BLaER1 (cell line): ENCODE data around the gene ACP7.
"Not testable (repeated sequence)": the region's sequence is repeated elsewhere in the genome, so short reads cannot be mapped to it uniquely, and the experiment has no call there.

Source experiments
- H3K27ac ChIP-seq: shearing (Covaris generic); formaldehyde crosslinking; 2 replicates; pipeline ENCODE4 v1.8.1; 2022
- H3K27me3 ChIP-seq: shearing (Covaris generic); formaldehyde crosslinking; 2 replicates; pipeline ENCODE4 v1.8.1; 2022
- H3K36me3 ChIP-seq: shearing (Covaris generic); formaldehyde crosslinking; 2 replicates; pipeline ENCODE4 v1.8.1; 2022
- H3K4me1 ChIP-seq: shearing (Covaris generic); formaldehyde crosslinking; 2 replicates; pipeline ENCODE4 v1.8.1; 2022
- H3K4me2 ChIP-seq: shearing (Covaris generic); formaldehyde crosslinking; 2 replicates; pipeline ENCODE4 v1.8.1; 2022
- H3K4me3 ChIP-seq: shearing (Covaris generic); formaldehyde crosslinking; 2 replicates; pipeline ENCODE4 v1.8.1; 2022
- H3K9ac ChIP-seq: shearing (Covaris generic); formaldehyde crosslinking; 2 replicates; pipeline ENCODE4 v1.8.1; 2022
- H3K9me3 ChIP-seq: shearing (Covaris generic); formaldehyde crosslinking; 2 replicates; pipeline ENCODE4 v1.8.1; 2022
- H4K20me1 ChIP-seq: shearing (Covaris generic); formaldehyde crosslinking; 2 replicates; pipeline ENCODE4 v1.8.1; 2022
- Cebpa-rat ChIP-seq: shearing (Covaris generic); IDR thresholded peaks from 2 replicates; pipeline ENCODE4 v1.8.1; 2022

ACP7 gene

GRCh38 chr19:39115105-39115847 lies 31.1 kb downstream of the ACP7 start:
- H3K4me3 ChIP-seq = no peak overlapping the region
- no peaks in the 10 kb centered on the region for H3K9me3 ChIP-seq
- no peaks in the 10 kb centered on the region for H3K27me3 ChIP-seq
- H3K4me2 ChIP-seq = no peak overlapping the region
- no peaks in the 10 kb centered on the region for H4K20me1 ChIP-seq
- no peaks in the 10 kb centered on the region for H3K36me3 ChIP-seq
- H3K27ac ChIP-seq = no peak overlapping the region
- no peak overlapping the region for H3K9ac ChIP-seq
- H3K4me1 ChIP-seq = peaks cover 10% of the 10 kb centered on the region
- no peak for TF ChIP-seq Cebpa-rat

GRCh38 chr19:39117023-39117422 lies 32.9 kb downstream of the ACP7 start:
- not testable (repeated sequence) for H3K27ac ChIP-seq, H3K4me1 ChIP-seq, H3K4me2 ChIP-seq, H3K9me3 ChIP-seq, H4K20me1 ChIP-seq, H3K27me3 ChIP-seq, H3K9ac ChIP-seq, H3K36me3 ChIP-seq, H3K4me3 ChIP-seq

GRCh38 chr19:39119830-39120229 lies 35.7 kb downstream of the ACP7 start:
- no peak for TF ChIP-seq Cebpa-rat

GRCh38 chr19:39122934-39123731 lies 39.0 kb downstream of the ACP7 start:
- no peak for TF ChIP-seq Cebpa-rat
- peak overlapping the region; percentile 38; the same call in 1 of the 2 replicates for H3K9ac ChIP-seq
- H3K27ac ChIP-seq = no peak overlapping the region
- peaks cover 18% of the 10 kb centered on the region for H4K20me1 ChIP-seq
- H3K27me3 ChIP-seq = no peaks in the 10 kb centered on the region
- peaks cover 36% of the 10 kb centered on the region for H3K4me1 ChIP-seq
- H3K4me3 ChIP-seq = no peak overlapping the region
- H3K9me3 ChIP-seq = no peaks in the 10 kb centered on the region
- H3K4me2 ChIP-seq = 0 out of 2 replicates have a peak overlapping the region, but pooled peaks have one; percentile 31
- H3K36me3 ChIP-seq = no peaks in the 10 kb centered on the region

More at GRCh38 chr19:39119830-39120229, 35.7 kb downstream of the ACP7 start:
- Histone ChIP-seq H3K27ac (no peak overlapping the region), H3K9me3 (no peaks in the 10 kb centered on the region), H3K27me3 (no peaks in the 10 kb centered on the region), H3K9ac (no peak overlapping the region), H3K4me1 (peaks cover 8% of the 10 kb centered on the region; the same call in 1 of the 2 replicates), H3K36me3 (no peaks in the 10 kb centered on the region), H4K20me1 (no peaks in the 10 kb centered on the region), H3K4me2 (no peak overlapping the region), H3K4me3 (no peak overlapping the region)

- no peaks in the 10 kb centered on the region for H3K27me3 ChIP-seq
- no peak overlapping the region for H3K27ac ChIP-seq
- peaks cover 29% of the 10 kb centered on the region for H4K20me1 ChIP-seq
- H3K4me1 ChIP-seq = peaks cover 47% of the 10 kb centered on the region
- no peaks in the 10 kb centered on the region for H3K36me3 ChIP-seq
- H3K9me3 ChIP-seq = no peaks in the 10 kb centered on the region
- H3K4me2 ChIP-seq = no peak overlapping the region; the same call in 1 of the 2 replicates
- no peak overlapping the region for H3K4me3 ChIP-seq
- TF ChIP-seq Cebpa-rat = no peak
- no peak overlapping the region for H3K9ac ChIP-seq
Observed at GRCh38 chr19:39124136-39124764, 40.1 kb downstream of the ACP7 start.

- no peaks in the 10 kb centered on the region for H3K9me3 ChIP-seq
- H3K4me2 ChIP-seq = peak overlapping the region; percentile 99
- no peaks in the 10 kb centered on the region for H3K27me3 ChIP-seq
- peak overlapping the region; percentile 89 for H3K4me3 ChIP-seq
- peaks cover 56% of the 10 kb centered on the region for H3K4me1 ChIP-seq
- peaks cover 30% of the 10 kb centered on the region for H4K20me1 ChIP-seq
- H3K36me3 ChIP-seq = no peaks in the 10 kb centered on the region
- TF ChIP-seq Cebpa-rat = no peak
- H3K9ac ChIP-seq = peak overlapping the region; percentile 85; the same call in 1 of the 2 replicates
- H3K27ac ChIP-seq = no peak overlapping the region; the same call in 1 of the 2 replicates
Observed at GRCh38 chr19:39125199-39125553, 41.0 kb downstream of the ACP7 start.

- peak within 1 kb of the TSS; percentile 89 for H3K27ac ChIP-seq
- H3K9ac ChIP-seq = peak within 1 kb of the TSS; percentile 85
- H3K27me3 ChIP-seq = no peaks in the 10 kb centered on the region
- H3K9me3 ChIP-seq = no peaks in the 10 kb centered on the region
- peaks cover 36% of the 10 kb centered on the region for H4K20me1 ChIP-seq
- peak within 1 kb of the TSS; percentile 99 for H3K4me2 ChIP-seq
- H3K4me3 ChIP-seq = peak within 1 kb of the TSS; percentile 89
- H3K4me1 ChIP-seq = peaks cover 62% of the 10 kb centered on the region
- no peaks in the 10 kb centered on the region for H3K36me3 ChIP-seq
- no peak for TF ChIP-seq Cebpa-rat
Observed at GRCh38 chr19:39125554-39126311, 41.6 kb downstream of the ACP7 start, which contains the start of gene PAK4. Gene PAK4, plus strand, starts transcription at chr19:39125786. Its CDS starts 43,768 bp downstream, at chr19:39169554.

- Histone ChIP-seq H3K27ac (peak overlapping the region; percentile 89; the same call in 1 of the 2 replicates), H3K9me3 (no peaks in the 10 kb centered on the region), H3K4me2 (peak overlapping the region; percentile 99), H3K27me3 (no peaks in the 10 kb centered on the region), H3K4me1 (peaks cover 70% of the 10 kb centered on the region), H3K9ac (peak overlapping the region; percentile 85), H3K36me3 (no peaks in the 10 kb centered on the region), H4K20me1 (peaks cover 44% of the 10 kb centered on the region), H3K4me3 (peak overlapping the region; percentile 89)
- no peak for TF ChIP-seq Cebpa-rat
Observed at GRCh38 chr19:39126312-39127187, 42.4 kb downstream of the ACP7 start.
